Measurements from ENCODE around the gene MYH15.

Gene MYH15

GRCh38 chr3:108509871-108510270, 525 bp downstream of the MYH15 start:
- CTCF ChIA-PET = interaction anchor here (0.7 kb wide), 1 partner anchor 582 kb away, joined by 3 read pairs; no protein-coding TSS in a partner anchor
- TF ChIP-seq CTCF (IDR thresholded peaks at IDR 0.05; ENCODE audit: insufficient read depth, low read length, missing control alignments) = no peak
- POLR2A ChIA-PET = no interaction called here
- H3K4me3 ChIP-seq (ENCODE audit: low read depth, low read length) = no peak overlapping the region
- no peak for DNase-seq (ENCODE audit: low read depth, low spot score)

GRCh38 chr3:108509263-108509662, 1.1 kb downstream of the MYH15 start:
- no peak for DNase-seq (ENCODE audit: low read depth, low spot score)
- TF ChIP-seq CTCF (IDR thresholded peaks at IDR 0.05; ENCODE audit: insufficient read depth, low read length, missing control alignments) = no peak
- H3K4me3 ChIP-seq (ENCODE audit: low read depth, low read length) = no peak overlapping the region
- ChIA-PET CTCF (interaction anchor here (0.7 kb wide), 1 partner anchor 582 kb away, joined by 3 read pairs; no protein-coding TSS in a partner anchor), POLR2A (no interaction called here)

- ChIA-PET CTCF (interaction anchor here (1.1 to 1.6 kb wide), 3 partner anchors 10 to 44 kb away, joined by 3 to 8 read pairs (median 5); no protein-coding TSS in a partner anchor), POLR2A (no interaction called here)
- no peak for TF ChIP-seq CTCF (IDR thresholded peaks at IDR 0.05; ENCODE audit: insufficient read depth, low read length, missing control alignments)
- no peak overlapping the region for H3K4me3 ChIP-seq (ENCODE audit: low read depth, low read length)
- no peak for DNase-seq (ENCODE audit: low read depth, low spot score)
Observed at GRCh38 chr3:108507902-108508301, 2.5 kb downstream of the MYH15 start.

- CTCF ChIA-PET = interaction anchor here (1.0 to 1.8 kb wide), 5 partner anchors 11 to 410 kb away, joined by 3 to 9 read pairs (median 4); no protein-coding TSS in a partner anchor
- no peak for TF ChIP-seq CTCF (IDR thresholded peaks at IDR 0.05; ENCODE audit: insufficient read depth, low read length, missing control alignments)
- POLR2A ChIA-PET = no interaction called here
- no peak overlapping the region for H3K4me3 ChIP-seq (ENCODE audit: low read depth, low read length)
- DNase-seq (ENCODE audit: low read depth, low spot score) = no peak
Observed at GRCh38 chr3:108505811-108506210, 4.6 kb downstream of the MYH15 start.

- no peak for TF ChIP-seq CTCF (IDR thresholded peaks at IDR 0.05; ENCODE audit: insufficient read depth, low read length, missing control alignments)
- POLR2A ChIA-PET = no interaction called here
- CTCF ChIA-PET = no interaction called here
- DNase-seq (ENCODE audit: low read depth, low spot score) = no peak
- H3K4me3 ChIP-seq (ENCODE audit: low read depth, low read length) = no peak overlapping the region
Observed at GRCh38 chr3:108503722-108504121, 6.7 kb downstream of the MYH15 start.

GRCh38 chr3:108501535-108501934, 8.9 kb downstream of the MYH15 start:
- ChIA-PET POLR2A (no interaction called here), CTCF (interaction anchor here (5.2 kb wide), 1 partner anchor 51 kb away, joined by 25 read pairs; no protein-coding TSS in a partner anchor)

More at GRCh38 chr3:108501535-108501934, 8.9 kb downstream of the MYH15 start:
- no peak for TF ChIP-seq CTCF (IDR thresholded peaks at IDR 0.05; ENCODE audit: insufficient read depth, low read length, missing control alignments)
- no peak overlapping the region for H3K4me3 ChIP-seq (ENCODE audit: low read depth, low read length)
- DNase-seq (ENCODE audit: low read depth, low spot score) = no peak

Data from AG04449 (cell line).